Gastrocnemius medialis (tissue), 4 donors: ENCODE data around the gene MAST4. TPM values are rescaled to one million over a fixed set of nuclear protein-coding genes. Genes with fewer than 3 reads are reported as not detected.

ENCODE experiments used
- ATAC-seq, 2 donors: fragments of 150-250 bp; one replicate each; pipeline ENCODE4 v1.9.1; 2016
- DNase-seq, 2 donors: peaks; one replicate each; pipeline ENCODE4 v3.0.0-alpha.2; 2019
- H3K27ac ChIP-seq, 4 donors: fragments of 200-600 bp; sonication (generic); 1 replicate in 1 of 4; 2 replicates in 3 of 4; pipeline ENCODE4 v1.5.1; 2016 to 2018; ENCODE audit warnings: mild to moderate bottlenecking in 2 of 4, moderate library complexity in 1 of 4
- H3K27me3 ChIP-seq, 3 donors: fragments of 200-600 bp; sonication (generic) in 2 of 3; 1 replicate in 1 of 3; 2 replicates in 2 of 3; pipeline versions ENCODE4 v1.5.1 to v1.6.0; 2016 to 2019; ENCODE audit warnings: mild to moderate bottlenecking in 1 of 3, moderate library complexity in 1 of 3
- H3K36me3 ChIP-seq, 2 donors: fragments of 200-600 bp; sonication (generic) in 1 of 2; one replicate each; pipeline ENCODE4 v1.5.1; 2017 to 2018
- H3K4me1 ChIP-seq, 2 donors: fragments of 200-600 bp; sonication (generic) in 1 of 2; one replicate each; pipeline ENCODE4 v1.5.1; 2016 to 2017; ENCODE audit warnings: mild to moderate bottlenecking in 2 of 2
- H3K4me3 ChIP-seq, 4 donors: fragments of 200-600 bp; sonication (generic) in 3 of 4; 1 replicate in 1 of 4; 2 replicates in 3 of 4; pipeline ENCODE4 v1.5.1; 2016 to 2019; ENCODE audit warnings: mild to moderate bottlenecking in 2 of 4
- H3K9me3 ChIP-seq, 3 donors: fragments of 200-600 bp; sonication (generic) in 2 of 3; 1 replicate in 1 of 3; 2 replicates in 2 of 3; pipeline ENCODE4 v1.5.1; 2016 to 2019
- POLR2A ChIP-seq, 2 donors: fragments of 450-650 bp; IDR thresholded peaks; one replicate each; pipeline ENCODE4 v1.6.1; 2017; ENCODE audit warnings: antibody characterized with exemption in 2 of 2, mild to moderate bottlenecking in 2 of 2, moderate library complexity in 2 of 2
- in situ Hi-C, 4 donors: fragments of 200-750 bp; cut with MboI; loops; one replicate each; pipeline versions ENCODE4 v1.15.0 to v1.8.0; 2017; ENCODE audit warnings: low sequenced_read_pairs in 4 of 4
- intact Hi-C: fragments of 100-400 bp; cut with DNase I; formaldehyde crosslinking; loops from one replicate; pipeline ENCODE4 v1.15.1; 2023; ENCODE audit warnings: low total_unique reads
- total RNA-seq, 4 donors: library from RNA; depleted of rRNA; stranded (reverse); fragments of >200 nt; gene quantifications; one replicate each; pipeline versions ENCODE4 v1.1.0 to v1.2.3, GENCODE V29; 2016
- TF ChIP-seq, protein P1 (sequence below), 5 experiments: fragments of 450-650 bp in 3 of 5; fragments of 200-600 bp in 2 of 5; sonication (generic) in 2 of 5; IDR thresholded peaks in 4 of 5; conservative IDR thresholded peaks in 1 of 5; 1 replicate in 4 of 5; 2 replicates in 1 of 5; pipeline ENCODE4 v1.5.1; 2016 to 2019; ENCODE audit warnings: antibody characterized with exemption in 5 of 5, mild to moderate bottlenecking in 3 of 5, moderate library complexity in 3 of 5

Gene MAST4
- total RNA-seq, 4 donors from 2014 or later: 24.1 to 42.0 (median 38.5) TPM

DNA sequence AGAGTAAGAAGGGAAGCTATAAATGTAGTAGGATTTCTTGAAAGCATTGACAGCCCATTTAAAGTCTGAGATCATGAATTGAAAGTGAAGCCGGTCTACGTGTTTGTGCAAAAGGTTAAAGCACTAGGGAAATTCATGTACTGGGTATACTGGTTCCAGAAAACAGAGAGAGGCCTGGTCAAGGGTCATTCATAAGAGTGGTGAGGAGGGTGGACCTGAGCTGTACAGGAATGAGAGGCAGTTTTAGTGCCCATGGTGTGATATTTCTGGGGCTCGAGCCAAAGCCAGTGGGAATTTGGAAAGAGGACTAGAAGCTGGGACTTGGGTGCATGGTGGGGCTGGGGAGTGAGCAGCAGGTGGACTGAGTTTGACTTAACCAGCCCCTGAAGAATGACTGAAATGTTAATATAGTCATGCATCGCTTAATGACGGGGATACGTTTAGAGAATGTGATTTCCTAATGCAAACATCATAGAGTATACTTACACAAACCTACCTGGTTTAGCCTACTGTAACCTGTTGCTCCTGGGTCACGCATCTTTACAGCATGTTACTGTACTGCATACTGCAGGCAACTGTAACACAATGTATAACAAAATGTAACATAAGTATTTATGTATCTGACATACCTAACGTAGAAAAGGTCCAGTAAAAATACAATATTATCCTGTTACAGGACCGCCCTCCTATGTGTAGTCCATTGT lies 173.0 kb downstream of the MAST4 start:
- no peaks in the 10 kb centered on the region for H3K36me3 ChIP-seq
- intact Hi-C loops: no loop called here
- no peak for DNase-seq
- no peaks in the 10 kb centered on the region for H3K4me1 ChIP-seq
- no peak overlapping the region for H3K4me3 ChIP-seq
- H3K27ac ChIP-seq: no peak overlapping the region
- H3K9me3 ChIP-seq: no peaks in the 10 kb centered on the region
- in situ Hi-C loops: loop anchor here in 2 of 4 donors (25.0 kb wide), 1 partner anchor 457 kb away; no protein-coding TSS in a partner anchor
- ATAC-seq: no peak
- TF ChIP-seq, protein P1, sequence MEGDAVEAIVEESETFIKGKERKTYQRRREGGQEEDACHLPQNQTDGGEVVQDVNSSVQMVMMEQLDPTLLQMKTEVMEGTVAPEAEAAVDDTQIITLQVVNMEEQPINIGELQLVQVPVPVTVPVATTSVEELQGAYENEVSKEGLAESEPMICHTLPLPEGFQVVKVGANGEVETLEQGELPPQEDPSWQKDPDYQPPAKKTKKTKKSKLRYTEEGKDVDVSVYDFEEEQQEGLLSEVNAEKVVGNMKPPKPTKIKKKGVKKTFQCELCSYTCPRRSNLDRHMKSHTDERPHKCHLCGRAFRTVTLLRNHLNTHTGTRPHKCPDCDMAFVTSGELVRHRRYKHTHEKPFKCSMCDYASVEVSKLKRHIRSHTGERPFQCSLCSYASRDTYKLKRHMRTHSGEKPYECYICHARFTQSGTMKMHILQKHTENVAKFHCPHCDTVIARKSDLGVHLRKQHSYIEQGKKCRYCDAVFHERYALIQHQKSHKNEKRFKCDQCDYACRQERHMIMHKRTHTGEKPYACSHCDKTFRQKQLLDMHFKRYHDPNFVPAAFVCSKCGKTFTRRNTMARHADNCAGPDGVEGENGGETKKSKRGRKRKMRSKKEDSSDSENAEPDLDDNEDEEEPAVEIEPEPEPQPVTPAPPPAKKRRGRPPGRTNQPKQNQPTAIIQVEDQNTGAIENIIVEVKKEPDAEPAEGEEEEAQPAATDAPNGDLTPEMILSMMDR (IDR thresholded peaks at IDR 0.05 in 4 of 5, conservative IDR thresholded peaks at IDR 0.05 in 1 of 5): no peak
- TF ChIP-seq POLR2A (IDR thresholded peaks at IDR 0.05): no peak
- no peaks in the 10 kb centered on the region for H3K27me3 ChIP-seq

DNA sequence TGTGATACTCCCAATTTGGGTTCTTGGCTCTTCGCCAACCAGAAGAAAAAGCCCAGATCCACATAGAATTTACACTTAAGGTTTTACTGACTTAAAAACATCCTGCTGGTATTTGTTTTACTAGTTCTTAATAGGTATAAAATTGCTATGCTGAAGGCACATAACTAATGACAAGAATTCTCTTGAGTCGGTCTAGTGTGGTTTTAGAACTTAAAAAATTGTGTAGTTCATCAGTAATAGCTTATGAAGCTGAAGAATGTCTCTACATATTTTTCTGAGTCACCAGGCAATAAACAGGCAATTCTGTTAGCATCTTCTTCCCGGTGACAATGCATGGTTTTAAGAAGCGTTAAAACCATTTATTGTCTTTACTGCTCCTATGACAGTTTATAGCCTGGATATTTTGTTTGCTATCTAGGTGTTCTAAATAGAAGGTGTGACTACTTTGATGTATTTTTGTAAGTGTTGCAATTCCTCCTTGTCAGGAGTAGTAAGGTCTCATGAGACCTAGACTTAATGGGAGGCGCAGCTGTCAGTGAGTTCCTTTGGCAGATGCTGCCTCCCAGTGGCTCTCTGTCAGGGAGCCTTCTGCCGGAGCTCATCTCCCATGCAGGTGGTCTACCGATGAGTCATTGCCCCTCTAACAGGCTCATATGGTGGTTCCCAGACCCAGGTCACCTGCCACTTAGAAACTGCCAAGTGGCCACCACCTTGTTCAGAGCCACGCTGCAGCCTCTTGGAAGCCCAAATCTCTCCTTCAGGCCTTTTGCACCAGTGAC lies 173.8 kb downstream of the MAST4 start:
- in situ Hi-C loops: loop anchor here in 2 of 4 donors (25.0 kb wide), 1 partner anchor 458 kb away; no protein-coding TSS in a partner anchor
- no peak overlapping the region for H3K27ac ChIP-seq
- DNase-seq (no peak), ATAC-seq (no peak)
- H3K9me3 ChIP-seq: no peaks in the 10 kb centered on the region
- H3K36me3 ChIP-seq: no peaks in the 10 kb centered on the region
- H3K4me1 ChIP-seq: no peaks in the 10 kb centered on the region
- intact Hi-C loops: no loop called here
- TF ChIP-seq, protein P1 (IDR thresholded peaks at IDR 0.05 in 4 of 5, conservative IDR thresholded peaks at IDR 0.05 in 1 of 5): no peak
- TF ChIP-seq POLR2A (IDR thresholded peaks at IDR 0.05): no peak
- no peaks in the 10 kb centered on the region for H3K27me3 ChIP-seq
- no peak overlapping the region for H3K4me3 ChIP-seq

DNA sequence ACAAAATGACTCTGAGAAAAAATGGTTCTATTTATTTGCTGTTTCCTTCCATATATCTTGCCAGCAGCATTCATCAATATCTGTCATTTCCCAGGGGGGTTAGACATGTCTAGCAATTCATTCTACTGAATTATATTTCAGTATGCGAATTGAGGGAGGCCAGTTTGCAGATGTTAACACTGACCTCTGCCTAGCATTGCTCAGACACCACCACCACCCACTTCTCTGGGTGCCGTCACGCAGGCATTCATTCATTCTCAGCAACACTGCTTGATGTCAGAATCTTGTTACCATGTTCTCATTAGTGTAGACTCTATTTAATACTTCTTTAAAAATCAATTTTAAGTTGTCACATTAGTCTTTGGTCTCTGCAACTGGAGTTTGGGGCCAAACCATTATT lies 181.7 kb downstream of the MAST4 start:
- DNase-seq (no peak), ATAC-seq (no peak)
- no peaks in the 10 kb centered on the region for H3K9me3 ChIP-seq
- H3K4me1 ChIP-seq: no peaks in the 10 kb centered on the region
- in situ Hi-C loops (no loop called here), intact Hi-C loops (no loop called here)
- H3K27me3 ChIP-seq: no peaks in the 10 kb centered on the region
- no peak overlapping the region for H3K4me3 ChIP-seq
- H3K36me3 ChIP-seq: no peaks in the 10 kb centered on the region
- H3K27ac ChIP-seq: no peak overlapping the region
- TF ChIP-seq POLR2A (IDR thresholded peaks at IDR 0.05): no peak
- TF ChIP-seq, protein P1 (IDR thresholded peaks at IDR 0.05 in 4 of 5, conservative IDR thresholded peaks at IDR 0.05 in 1 of 5): no peak

DNA sequence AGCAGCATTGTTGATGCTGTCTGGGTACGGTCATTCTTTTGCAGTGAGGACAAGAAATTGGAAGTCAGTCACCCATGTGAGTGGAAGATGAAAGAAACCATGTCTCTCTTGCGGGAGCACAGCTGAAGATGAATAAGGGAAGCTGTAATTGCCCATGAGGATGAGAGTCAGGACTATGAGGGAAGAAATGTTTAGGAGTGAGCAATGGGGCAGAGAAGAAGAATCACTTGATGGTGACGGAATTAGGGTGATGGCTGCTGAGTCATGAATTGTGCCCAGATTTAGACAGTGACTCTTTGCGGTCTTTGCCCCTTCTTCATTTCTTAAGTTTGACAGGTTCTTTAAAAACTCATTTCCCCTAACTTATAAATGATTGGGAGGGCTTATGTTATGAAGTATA lies 183.3 kb downstream of the MAST4 start:
- H3K9me3 ChIP-seq: no peaks in the 10 kb centered on the region
- H3K4me3 ChIP-seq: no peak overlapping the region
- intact Hi-C loops (no loop called here), in situ Hi-C loops (no loop called here)
- H3K27ac ChIP-seq: no peak overlapping the region
- TF ChIP-seq POLR2A (IDR thresholded peaks at IDR 0.05): no peak
- TF ChIP-seq, protein P1 (IDR thresholded peaks at IDR 0.05 in 4 of 5, conservative IDR thresholded peaks at IDR 0.05 in 1 of 5): no peak
- no peaks in the 10 kb centered on the region for H3K4me1 ChIP-seq
- no peaks in the 10 kb centered on the region for H3K36me3 ChIP-seq
- ATAC-seq: no peak
- no peaks in the 10 kb centered on the region for H3K27me3 ChIP-seq
- no peak for DNase-seq
